OCI-LY7 (cell line): Measurements from ENCODE around the gene SAPCD2. TPM values are rescaled to one million over a fixed set of nuclear protein-coding genes. Genes with fewer than 3 reads are reported as not detected.

ENCODE experiments used
- BruUV-seq: library from RNA; stranded (reverse); fragments of 400-500 nt; replicated peaks from 2 replicates; lab custom pipeline; 2021; lab: Mats Ljungman, UMichigan
- CTCF ChIA-PET: fragments of 300-600 bp; sonication (Branson Sonifier 250); formaldehyde crosslinking; loops from one replicate; lab custom pipeline; 2022; ENCODE audit warnings: antibody characterized with exemption; ENCODE audit not compliant: unreplicated experiment; lab: Charles Lee
- POLR2A ChIA-PET: fragments of 300-600 bp; sonication (Branson Sonifier 250); formaldehyde crosslinking; loops from one replicate; lab custom pipeline; 2022; ENCODE audit warnings: antibody characterized with exemption; lab: Charles Lee
- DNase-seq: peaks from one replicate; pipeline ENCODE4 v3.0.0-alpha.2; 2015; ENCODE audit warnings: low spot score
- H2AFZ ChIP-seq: fragments of 200-600 bp; sonication (generic), shearing (Covaris generic); 2 replicates; pipeline ENCODE4 v1.6.1; 2014; ENCODE audit warnings: mild to moderate bottlenecking, antibody characterized with exemption, low read length, moderate library complexity
- H3K27ac ChIP-seq: fragments of 200-600 bp; sonication (generic); 2 replicates; pipeline ENCODE4 v1.5.1; 2014; ENCODE audit warnings: mixed run types, low read depth, mild to moderate bottlenecking, moderate library complexity, low read length, inconsistent platforms; ENCODE audit not compliant: poor library complexity, severe bottlenecking
- H3K36me3 ChIP-seq: fragments of 200-600 bp; sonication (generic); 2 replicates; pipeline ENCODE4 v1.6.1; 2014; ENCODE audit warnings: mild to moderate bottlenecking, antibody characterized with exemption, low read length, moderate library complexity, mixed read lengths; ENCODE audit not compliant: insufficient read depth
- H3K4me1 ChIP-seq: fragments of 200-600 bp; sonication (generic); 2 replicates; pipeline ENCODE4 v1.5.1; 2014; ENCODE audit warnings: mild to moderate bottlenecking, low read length; ENCODE audit not compliant: insufficient read depth, poor library complexity, severe bottlenecking
- H3K4me2 ChIP-seq: fragments of 200-600 bp; sonication (generic); 2 replicates; pipeline ENCODE4 v1.6.1; 2014; ENCODE audit warnings: mild to moderate bottlenecking, low read length
- H3K4me3 ChIP-seq: fragments of 200-600 bp; sonication (generic); 2 replicates; pipeline ENCODE4 v1.5.1; 2014; ENCODE audit warnings: mild to moderate bottlenecking, low read depth, low read length; ENCODE audit not compliant: poor library complexity, severe bottlenecking
- H3K79me2 ChIP-seq: fragments of 200-600 bp; sonication (generic); 2 replicates; pipeline ENCODE4 v1.6.1; 2016; ENCODE audit warnings: low read depth, mild to moderate bottlenecking, low read length, moderate library complexity, mixed read lengths; ENCODE audit not compliant: insufficient read depth
- H3K9me2 ChIP-seq: fragments of 200-600 bp; sonication (generic); 2 replicates; pipeline ENCODE4 v1.6.1; 2016; ENCODE audit warnings: mild to moderate bottlenecking, low read length, mixed read lengths; ENCODE audit not compliant: insufficient read depth
- H3K9me3 ChIP-seq: fragments of 200-600 bp; sonication (generic); 2 replicates; pipeline ENCODE4 v1.6.1; 2014; ENCODE audit warnings: mild to moderate bottlenecking, mixed run types, low read length, mixed read lengths
- H4K20me1 ChIP-seq: fragments of 200-600 bp; sonication (generic); 2 replicates; pipeline ENCODE4 v1.6.1; 2014; ENCODE audit warnings: mild to moderate bottlenecking, antibody characterized with exemption, low read length, moderate library complexity, mixed read lengths; ENCODE audit not compliant: insufficient read depth
- CTCF ChIP-seq: fragments of 200-600 bp; sonication (generic); conservative IDR thresholded peaks from 2 replicates; pipeline ENCODE4 v1.5.1; 2014; ENCODE audit warnings: mild to moderate bottlenecking, antibody characterized with exemption, low read length, moderate library complexity, mixed read lengths
- EZH2phosphoT487 ChIP-seq: fragments of 200-600 bp; sonication (generic); IDR thresholded peaks from 2 replicates; pipeline ENCODE4 v1.6.1; 2018; ENCODE audit warnings: low read depth, borderline replicate concordance, mild to moderate bottlenecking, mixed run types, antibody characterized with exemption, low read length, moderate library complexity, mixed read lengths
- intact Hi-C: fragments of 100-400 bp; cut with micrococcal nuclease; formaldehyde crosslinking; loops from one replicate; pipeline ENCODE4 v1.10.0; 2022; ENCODE audit not compliant: unreplicated experiment
- total RNA-seq, 2 experiments: library from RNA; depleted of rRNA in 1 of 2; stranded (reverse); fragments of >200 nt in 1 of 2; shearing (Covaris generic) in 1 of 2; gene quantifications; 2 replicates each; pipeline ENCODE4 v1.2.3, GENCODE V29; 2014 to 2022

Gene SAPCD2
- total RNA-seq, 2 experiments from 2014 or later, result 57.2 to 74.0 TPM

DNA sequence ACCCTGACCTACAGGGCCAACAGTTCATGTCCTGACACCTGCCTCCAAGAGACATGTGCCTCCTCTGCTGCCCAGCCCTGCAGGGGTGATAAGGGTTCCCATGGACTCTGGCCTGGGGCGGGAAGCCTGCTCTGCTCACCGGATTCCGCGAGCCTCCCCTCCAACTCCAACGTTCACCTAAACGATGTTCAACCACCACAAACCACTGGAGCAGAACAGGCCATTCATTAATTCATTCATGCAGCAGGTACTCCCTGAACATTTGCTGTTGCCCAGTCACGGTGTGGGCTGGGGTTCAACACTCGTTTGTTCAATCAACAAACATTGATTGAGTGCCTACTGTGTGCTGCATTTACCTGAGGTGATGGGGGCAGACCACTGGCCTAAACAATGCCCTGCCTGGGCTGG lies 3.6 kb upstream of the SAPCD2 start:
- TF ChIP-seq CTCF (no peak), EZH2phosphoT487 (no peak)
- Histone ChIP-seq H3K9me2 (no peaks in the 10 kb centered on the region), H4K20me1 (no peaks in the 10 kb centered on the region), H3K4me1 (peaks cover 29% of the 10 kb centered on the region), H3K4me2 (no peak overlapping the region), H3K9me3 (no peaks in the 10 kb centered on the region), H3K27ac (no peak overlapping the region), H3K79me2 (peaks cover 7% of the 10 kb centered on the region; the same call in 1 of the 2 replicates), H3K36me3 (no peaks in the 10 kb centered on the region), H3K4me3 (no peak overlapping the region), H2AFZ (no peak overlapping the region)
- DNase-seq, result no peak
- intact Hi-C loops, result no loop called here
- no TSS peak for BruUV-seq
- ChIA-PET CTCF (no interaction called here), POLR2A (interaction anchor here (1.0 kb wide), 1 partner anchor 13 kb away, joined by 3 read pairs; the partner anchor contains the start of gene MAN1B1)

DNA sequence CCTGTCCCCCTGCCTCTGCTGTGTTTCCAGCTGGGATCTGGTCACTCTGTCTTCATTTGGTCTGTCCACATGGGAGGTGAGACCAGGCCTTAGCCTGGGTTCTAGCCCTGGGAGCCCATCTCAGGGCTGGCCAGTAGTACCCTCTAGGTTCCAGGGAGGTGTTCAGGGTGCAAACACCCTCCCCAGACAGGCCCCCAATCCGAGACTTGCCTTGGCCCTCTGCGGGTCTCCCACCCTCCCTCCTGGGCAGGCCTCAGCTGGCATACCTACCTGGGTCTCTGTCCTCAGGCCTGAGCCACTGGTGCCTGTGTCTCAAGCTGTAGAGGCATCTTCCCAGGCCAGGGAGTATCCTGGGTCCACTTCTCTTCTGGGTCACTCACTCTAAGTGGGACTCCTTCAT lies 925 bp upstream of the SAPCD2 start:
- CTCF ChIA-PET, result interaction anchor here (0.7 kb wide), 1 partner anchor 42 kb away, joined by 3 read pairs; no protein-coding TSS in a partner anchor
- H3K27ac ChIP-seq, result peak overlapping the region; percentile 57
- BruUV-seq, result no TSS peak
- H3K36me3 ChIP-seq, result no peaks in the 10 kb centered on the region
- intact Hi-C loops, result no loop called here
- TF ChIP-seq CTCF (no peak), EZH2phosphoT487 (no peak)
- H3K9me3 ChIP-seq, result no peaks in the 10 kb centered on the region
- POLR2A ChIA-PET, result interaction anchor here (0.5 to 3.1 kb wide), 8 partner anchors 11 to 152 kb away, joined by 3 to 13 read pairs (median 4); partner anchors contain the start of gene MAN1B1
- H4K20me1 ChIP-seq, result no peaks in the 10 kb centered on the region
- H3K79me2 ChIP-seq, result peaks cover 14% of the 10 kb centered on the region; the same call in 1 of the 2 replicates
- H2AFZ ChIP-seq, result no peak overlapping the region; the same call in 1 of the 2 replicates
- peaks cover 29% of the 10 kb centered on the region for H3K4me1 ChIP-seq
- peak overlapping the region; percentile 75 for H3K4me3 ChIP-seq
- H3K4me2 ChIP-seq, result peak overlapping the region; percentile 86
- H3K9me2 ChIP-seq, result no peaks in the 10 kb centered on the region
- DNase-seq, result no peak

DNA sequence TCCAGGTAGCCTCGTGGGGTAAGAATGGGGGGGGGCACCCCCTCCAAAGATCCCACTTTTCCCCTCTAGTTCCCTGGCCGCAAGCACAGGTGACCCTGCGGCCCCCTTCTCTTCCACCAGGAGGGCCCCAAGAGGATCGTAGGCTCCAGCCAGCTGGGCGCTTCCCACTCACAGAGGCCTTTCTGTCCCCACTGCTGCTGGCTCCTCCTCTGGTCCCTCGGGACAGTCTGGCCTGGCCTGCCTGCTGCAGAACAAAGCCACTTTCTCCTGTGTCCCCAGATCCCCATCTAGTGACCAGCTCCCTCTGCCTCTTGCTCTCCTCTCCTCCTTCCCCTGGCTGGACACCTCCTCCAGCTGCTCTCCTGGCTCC lies 534 bp upstream of the SAPCD2 start:
- Histone ChIP-seq H4K20me1 (no peaks in the 10 kb centered on the region), H3K4me2 (peak overlapping the region; percentile 86), H3K9me2 (no peaks in the 10 kb centered on the region), H3K9me3 (no peaks in the 10 kb centered on the region), H3K4me1 (peaks cover 29% of the 10 kb centered on the region), H3K4me3 (peak overlapping the region; percentile 75), H2AFZ (peak overlapping the region; percentile 63; the same call in 1 of the 2 replicates), H3K36me3 (no peaks in the 10 kb centered on the region), H3K27ac (peak overlapping the region; percentile 57), H3K79me2 (peaks cover 14% of the 10 kb centered on the region; the same call in 1 of the 2 replicates)
- intact Hi-C loops, result loop anchor here (1.0 kb wide), 1 partner anchor 15 kb away; the partner anchor contains the start of gene MAN1B1
- POLR2A ChIA-PET, result interaction anchor here (0.5 to 3.1 kb wide), 11 partner anchors 11 to 153 kb away, joined by 3 to 13 read pairs (median 4); partner anchors contain the start of gene MAN1B1
- peak; percentile 42 for DNase-seq
- TSS peak; percentile 29 for BruUV-seq
- TF ChIP-seq CTCF (no peak), EZH2phosphoT487 (no peak)
- CTCF ChIA-PET, result no interaction called here
